ENCODE data around the gene SPDEF. TPM values are rescaled to one million over a fixed set of nuclear protein-coding genes. Genes with fewer than 3 reads are reported as not detected.

Gene SPDEF
- total RNA-seq, 1 experiment from 2014 or later = 0.77 TPM

DNA sequence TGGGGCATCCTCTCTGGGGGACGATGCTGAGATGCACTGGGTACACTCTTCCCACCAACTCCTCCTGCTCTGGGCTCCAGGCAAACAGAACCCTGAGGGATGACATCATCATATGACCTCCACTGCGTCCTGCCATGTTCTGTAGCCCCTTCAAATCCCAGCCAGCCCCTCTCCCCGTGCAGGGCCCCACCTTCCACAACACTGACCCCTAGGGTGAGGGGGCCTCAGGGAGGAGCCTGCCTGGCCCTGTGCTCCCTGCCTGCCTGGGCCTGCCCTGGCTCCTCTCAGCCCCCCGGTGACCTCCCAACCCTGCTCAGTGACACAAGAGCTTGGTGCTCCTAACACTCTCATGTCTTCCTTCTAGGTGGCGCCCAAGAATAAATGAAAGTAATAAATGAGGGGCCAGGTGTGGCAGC lies 9.6 kb upstream of the SPDEF start:
- no peak overlapping the region for H3K4me3 Mint-ChIP-seq (ENCODE audit: unreplicated experiment)
- BruUV-seq (replicated peaks) = no TSS peak
- H3K36me3 Mint-ChIP-seq (ENCODE audit: insufficient read depth, unreplicated experiment) = peaks cover 3% of the 10 kb centered on the region
- Histone ChIP-seq H3K4me3 (ENCODE audit: low read depth, low read length) (no peak overlapping the region), H3K36me3 (ENCODE audit: control insufficient read depth, insufficient read depth, low read length) (no peaks in the 10 kb centered on the region), H3K9me3 (no peaks in the 10 kb centered on the region), H3K27me3 (replicated peaks; ENCODE audit: control insufficient read depth, insufficient read depth, low read length) (no peaks in the 10 kb centered on the region), H3K4me1 (no peaks in the 10 kb centered on the region)
- no peaks in the 10 kb centered on the region for H3K4me1 Mint-ChIP-seq (ENCODE audit: low read depth, unreplicated experiment)
- H3K9me3 Mint-ChIP-seq (ENCODE audit: unreplicated experiment) = no peaks in the 10 kb centered on the region
- DNase-seq = no peak
- ChIA-PET CTCF (interaction anchor here (1.5 kb wide), 1 partner anchor 44 kb away, joined by 4 read pairs; no protein-coding TSS in a partner anchor), POLR2A (no interaction called here)
- H3K27ac Mint-ChIP-seq (ENCODE audit: unreplicated experiment) = no peak overlapping the region
- H3K27me3 Mint-ChIP-seq (ENCODE audit: insufficient read depth, unreplicated experiment) = no peaks in the 10 kb centered on the region
- TF ChIP-seq, protein P1, sequence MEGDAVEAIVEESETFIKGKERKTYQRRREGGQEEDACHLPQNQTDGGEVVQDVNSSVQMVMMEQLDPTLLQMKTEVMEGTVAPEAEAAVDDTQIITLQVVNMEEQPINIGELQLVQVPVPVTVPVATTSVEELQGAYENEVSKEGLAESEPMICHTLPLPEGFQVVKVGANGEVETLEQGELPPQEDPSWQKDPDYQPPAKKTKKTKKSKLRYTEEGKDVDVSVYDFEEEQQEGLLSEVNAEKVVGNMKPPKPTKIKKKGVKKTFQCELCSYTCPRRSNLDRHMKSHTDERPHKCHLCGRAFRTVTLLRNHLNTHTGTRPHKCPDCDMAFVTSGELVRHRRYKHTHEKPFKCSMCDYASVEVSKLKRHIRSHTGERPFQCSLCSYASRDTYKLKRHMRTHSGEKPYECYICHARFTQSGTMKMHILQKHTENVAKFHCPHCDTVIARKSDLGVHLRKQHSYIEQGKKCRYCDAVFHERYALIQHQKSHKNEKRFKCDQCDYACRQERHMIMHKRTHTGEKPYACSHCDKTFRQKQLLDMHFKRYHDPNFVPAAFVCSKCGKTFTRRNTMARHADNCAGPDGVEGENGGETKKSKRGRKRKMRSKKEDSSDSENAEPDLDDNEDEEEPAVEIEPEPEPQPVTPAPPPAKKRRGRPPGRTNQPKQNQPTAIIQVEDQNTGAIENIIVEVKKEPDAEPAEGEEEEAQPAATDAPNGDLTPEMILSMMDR (IDR thresholded peaks at IDR 0.05; ENCODE audit: insufficient read depth in 1 of 2, low read depth in 1 of 2, low read length in 1 of 2, severe bottlenecking in 1 of 2, unreplicated experiment in 1 of 2) = no peak
- intact Hi-C loops (cut with micrococcal nuclease; ENCODE audit: unreplicated experiment) = no loop called here

DNA sequence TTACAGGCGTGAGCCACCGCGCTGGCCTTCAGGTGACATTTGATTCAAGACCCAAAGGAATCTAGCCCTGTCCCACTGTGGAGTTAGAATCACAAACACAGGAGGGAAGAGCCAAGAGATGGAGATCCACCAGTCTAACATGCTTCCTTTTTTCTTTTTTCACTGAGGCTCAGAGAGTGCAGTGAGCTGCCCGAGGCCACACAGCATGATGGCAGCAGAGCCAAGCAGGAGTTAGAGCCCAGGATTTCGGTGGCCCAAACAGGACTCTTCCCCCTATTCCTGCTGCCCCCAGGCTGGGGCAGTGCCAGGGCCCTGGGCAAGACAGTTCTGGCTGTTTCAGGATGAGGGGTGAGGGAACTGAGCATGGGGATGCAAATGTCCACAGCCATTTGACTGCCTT lies 8.1 kb upstream of the SPDEF start:
- Histone ChIP-seq H3K4me3 (ENCODE audit: low read depth, low read length) (no peak overlapping the region), H3K27me3 (replicated peaks; ENCODE audit: control insufficient read depth, insufficient read depth, low read length) (no peaks in the 10 kb centered on the region), H3K36me3 (ENCODE audit: control insufficient read depth, insufficient read depth, low read length) (no peaks in the 10 kb centered on the region), H3K4me1 (no peaks in the 10 kb centered on the region), H3K9me3 (no peaks in the 10 kb centered on the region)
- no peaks in the 10 kb centered on the region for H3K9me3 Mint-ChIP-seq (ENCODE audit: unreplicated experiment)
- ChIA-PET POLR2A (no interaction called here), CTCF (interaction anchor here (0.5 kb wide), 1 partner anchor 1133 kb away, joined by 3 read pairs; no protein-coding TSS in a partner anchor)
- no TSS peak for BruUV-seq (replicated peaks)
- H3K4me3 Mint-ChIP-seq (ENCODE audit: unreplicated experiment) = no peak overlapping the region
- H3K27me3 Mint-ChIP-seq (ENCODE audit: insufficient read depth, unreplicated experiment) = no peaks in the 10 kb centered on the region
- H3K36me3 Mint-ChIP-seq (ENCODE audit: insufficient read depth, unreplicated experiment) = no peaks in the 10 kb centered on the region
- no peak for DNase-seq
- peaks cover 11% of the 10 kb centered on the region for H3K4me1 Mint-ChIP-seq (ENCODE audit: low read depth, unreplicated experiment)
- TF ChIP-seq, protein P1 (IDR thresholded peaks at IDR 0.05; ENCODE audit: insufficient read depth in 1 of 2, low read depth in 1 of 2, low read length in 1 of 2, severe bottlenecking in 1 of 2, unreplicated experiment in 1 of 2) = no peak
- intact Hi-C loops (cut with micrococcal nuclease; ENCODE audit: unreplicated experiment) = loop anchor here (5.0 kb wide), 1 partner anchor 102 kb away; no protein-coding TSS in a partner anchor
- no peak overlapping the region for H3K27ac Mint-ChIP-seq (ENCODE audit: unreplicated experiment)

DNA sequence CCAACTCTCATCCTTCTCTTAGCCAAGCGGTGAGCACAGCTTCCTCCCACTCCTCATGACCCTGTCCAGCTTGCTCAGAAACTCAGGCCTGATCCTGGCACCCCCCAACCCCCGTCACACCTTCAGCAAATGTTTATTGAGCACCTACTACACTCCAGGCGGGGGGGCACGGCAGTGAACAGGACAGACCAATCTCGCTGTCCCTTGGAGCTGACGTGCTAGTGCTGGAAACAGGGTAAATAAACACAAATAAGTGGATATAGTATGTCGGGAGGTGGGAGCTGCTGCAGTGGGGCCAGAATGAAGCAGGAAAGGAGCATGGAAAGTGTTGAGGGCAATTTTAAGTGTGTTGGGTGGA lies 7.4 kb upstream of the SPDEF start:
- Histone ChIP-seq H3K9me3 (no peaks in the 10 kb centered on the region), H3K4me1 (no peaks in the 10 kb centered on the region), H3K36me3 (ENCODE audit: control insufficient read depth, insufficient read depth, low read length) (no peaks in the 10 kb centered on the region), H3K27me3 (replicated peaks; ENCODE audit: control insufficient read depth, insufficient read depth, low read length) (no peaks in the 10 kb centered on the region), H3K4me3 (ENCODE audit: low read depth, low read length) (no peak overlapping the region)
- TF ChIP-seq, protein P1 (IDR thresholded peaks at IDR 0.05; ENCODE audit: insufficient read depth in 1 of 2, low read depth in 1 of 2, low read length in 1 of 2, severe bottlenecking in 1 of 2, unreplicated experiment in 1 of 2) = no peak
- Mint-ChIP-seq H3K9me3 (ENCODE audit: unreplicated experiment) (no peaks in the 10 kb centered on the region), H3K4me1 (ENCODE audit: low read depth, unreplicated experiment) (peaks cover 11% of the 10 kb centered on the region), H3K36me3 (ENCODE audit: insufficient read depth, unreplicated experiment) (no peaks in the 10 kb centered on the region), H3K27me3 (ENCODE audit: insufficient read depth, unreplicated experiment) (no peaks in the 10 kb centered on the region), H3K4me3 (ENCODE audit: unreplicated experiment) (no peak overlapping the region), H3K27ac (ENCODE audit: unreplicated experiment) (no peak overlapping the region)
- ChIA-PET CTCF (no interaction called here), POLR2A (no interaction called here)
- intact Hi-C loops (cut with micrococcal nuclease; ENCODE audit: unreplicated experiment) = loop anchor here (5.0 kb wide), 1 partner anchor 101 kb away; no protein-coding TSS in a partner anchor
- no peak for DNase-seq
- BruUV-seq (replicated peaks) = no TSS peak

Measured in Caco-2 (cell line).